Spleen (tissue), 11 donors: ENCODE results near the gene PLEKHG3. TPM values are rescaled to one million over a fixed set of nuclear protein-coding genes. Genes with fewer than 3 reads are reported as not detected.

Experiments
- DNase-seq: peaks from one replicate; pipeline ENCODE4 v3.0.0-alpha.2; 2020
- H3K27ac ChIP-seq, 8 donors: fragments of 200-600 bp; sonication (generic) in 7 of 8; 1 replicate in 4 of 8; 2 replicates in 4 of 8; pipeline versions ENCODE4 v1.5.0 to v1.8.0; 2016 to 2021; ENCODE audit warnings: inconsistent platforms in 4 of 8, mild to moderate bottlenecking in 4 of 8, moderate library complexity in 1 of 8
- H3K27me3 ChIP-seq, 7 donors: fragments of 200-600 bp; sonication (generic) in 6 of 7; replicated peaks in 1 of 7; 1 replicate in 4 of 7; 2 replicates in 3 of 7; pipeline versions ENCODE4 v1.5.0 to v1.8.0; 2016 to 2021; ENCODE audit warnings: inconsistent platforms in 3 of 7, mild to moderate bottlenecking in 1 of 7
- H3K36me3 ChIP-seq, 6 donors: fragments of 200-600 bp; sonication (generic) in 5 of 6; 1 replicate in 4 of 6; 2 replicates in 2 of 6; pipeline versions ENCODE4 v1.5.0 to v1.8.0; 2016 to 2021; ENCODE audit warnings: inconsistent platforms in 2 of 6
- H3K4me1 ChIP-seq, 6 donors: fragments of 200-600 bp; sonication (generic) in 5 of 6; 1 replicate in 3 of 6; 2 replicates in 3 of 6; pipeline versions ENCODE4 v1.5.0 to v1.8.0; 2016 to 2021; ENCODE audit warnings: inconsistent platforms in 3 of 6
- H3K4me3 ChIP-seq, 8 donors: fragments of 200-600 bp; sonication (generic) in 7 of 8; 1 replicate in 4 of 8; 2 replicates in 4 of 8; pipeline versions ENCODE4 v1.5.0 to v1.8.0; 2016 to 2021; ENCODE audit warnings: inconsistent platforms in 4 of 8, mild to moderate bottlenecking in 4 of 8, moderate library complexity in 2 of 8
- H3K9me3 ChIP-seq, 8 donors: fragments of 200-600 bp; sonication (generic) in 7 of 8; 1 replicate in 4 of 8; 2 replicates in 4 of 8; pipeline versions ENCODE4 v1.5.0 to v1.8.0; 2016 to 2021; ENCODE audit warnings: inconsistent platforms in 4 of 8
- CTCF ChIP-seq, 11 experiments: fragments of 200-600 bp in 7 of 11; fragments of 450-650 bp in 4 of 11; sonication (generic) in 4 of 11; IDR thresholded peaks in 8 of 11; conservative IDR thresholded peaks in 3 of 11; 1 replicate in 7 of 11; 2 replicates in 4 of 11; pipeline versions ENCODE4 v1.4.0 to v1.8.0; 2016 to 2021; ENCODE audit warnings: antibody characterized with exemption in 11 of 11, inconsistent platforms in 4 of 11, mild to moderate bottlenecking in 1 of 11
- POLR2A ChIP-seq, 3 donors: fragments of 450-650 bp; IDR thresholded peaks; one replicate each; pipeline ENCODE4 v1.5.1; 2017; ENCODE audit warnings: antibody characterized with exemption in 3 of 3, mild to moderate bottlenecking in 1 of 3
- POLR2AphosphoS5 ChIP-seq, 3 donors: sonication (generic); formaldehyde crosslinking; IDR thresholded peaks; one replicate each; pipeline ENCODE4 v1.5.1; 2017; ENCODE audit warnings: antibody characterized with exemption in 3 of 3
- WGBS, 5 donors: extraction: QIAGEN DNeasy Blood & Tissue Kit in 3 of 5; methylation state at CpG; one replicate each; pipeline versions ENCODE4 v1.1.5 to v1.1.7; 2013 to 2018; 5-methylcytosine and 5-hydroxymethylcytosine counted together
- intact Hi-C: fragments of 100-400 bp; cut with DNase I; formaldehyde crosslinking; loops from one replicate; pipeline ENCODE4 v1.15.0; 2023; ENCODE audit warnings: low total_unique reads
- polyA plus RNA-seq, 3 donors: library from polyadenylated mRNA; stranded (reverse); fragments of 200-250 nt; gene quantifications; one replicate each; pipeline ENCODE4 v1.2.1, GENCODE V29; 2013
- total RNA-seq, 7 donors: library from RNA; depleted of rRNA in 3 of 7; stranded (reverse); fragments of >200 nt in 3 of 7; fragmentation: NEBNext Ultra II Directional in 4 of 7; extraction: Animal tissue kit (Norgen Biotek cat#: 25700) in 4 of 7; gene quantifications; one replicate each; pipeline versions ENCODE4 v1.1.0 to v1.2.1, GENCODE V29; 2016 to 2021
- donor health status: healthy with polysubstance abuse.
- donor health status: DM: no; HTN: no; CAD: no; lungs with moderate emphysema.
- donor health status: DM: no; HTN: no; CAD: no.
- donor health status: Bipolar disorder and iron deficiency.
- donor health status: healthy.
- donor health status: DM: no; HTN: no; CAD: no.
- donor health status: DM: yes; HTN: yes; CAD: no.

Gene PLEKHG3
- total and polyA plus RNA-seq, 10 donors, result 4.5 to 77.7 (median 45.4) TPM

GRCh38 chr14:64748521-64748920 is 44.3 kb downstream of the PLEKHG3 start:
- Histone ChIP-seq H3K36me3 (peaks cover 0 to 69% (median 9%) of the 10 kb centered on the region in 6 donors), H3K9me3 (no peaks in the 10 kb centered on the region), H3K4me3 (no peak overlapping the region), H3K4me1 (peaks cover 16 to 38% (median 29%) of the 10 kb centered on the region in 6 donors), H3K27ac (peak overlapping the region in 7 of 8 donors; percentile 9 to 84 (median 74)), H3K27me3 (no peaks in the 10 kb centered on the region)
- intact Hi-C loops, result no loop called here
- TF ChIP-seq POLR2A (IDR thresholded peaks at IDR 0.05) (no peak), POLR2AphosphoS5 (IDR thresholded peaks at IDR 0.05) (no peak), CTCF (IDR thresholded peaks at IDR 0.05 in 8 of 11, conservative IDR thresholded peaks at IDR 0.05 in 3 of 11) (no peak)
- no peak for DNase-seq
- WGBS, 5 donors, result 79 to 88% (median 87%) methylated on average over 6 of the region's 6 CpGs

- Histone ChIP-seq H3K27ac (peak overlapping the region in 6 of 8 donors; percentile 2 to 84 (median 75)), H3K4me1 (peaks cover 16 to 38% (median 29%) of the 10 kb centered on the region in 6 donors), H3K36me3 (peaks cover 0 to 62% (median 3%) of the 10 kb centered on the region in 6 donors), H3K9me3 (no peaks in the 10 kb centered on the region), H3K4me3 (no peak overlapping the region), H3K27me3 (no peaks in the 10 kb centered on the region)
- TF ChIP-seq POLR2AphosphoS5 (IDR thresholded peaks at IDR 0.05), result peak in 1 of 3 donors; percentile 38
- TF ChIP-seq POLR2A (IDR thresholded peaks at IDR 0.05), result no peak
- WGBS, 5 donors, result 92 to 96% (median 94%) methylated on average over 40 to 51 of the region's 51 CpGs
- DNase-seq, result no peak
- intact Hi-C loops, result no loop called here
Observed at GRCh38 chr14:64748995-64749714, 44.9 kb downstream of the PLEKHG3 start.

GRCh38 chr14:64752909-64753308 is 48.7 kb downstream of the PLEKHG3 start:
- Histone ChIP-seq H3K27ac (no peak overlapping the region), H3K27me3 (no peaks in the 10 kb centered on the region), H3K9me3 (no peaks in the 10 kb centered on the region), H3K4me3 (no peak overlapping the region), H3K4me1 (peaks cover 0 to 33% (median 10%) of the 10 kb centered on the region in 6 donors), H3K36me3 (peaks cover 0 to 25% (median 3%) of the 10 kb centered on the region in 6 donors)
- TF ChIP-seq CTCF (IDR thresholded peaks at IDR 0.05 in 8 of 11, conservative IDR thresholded peaks at IDR 0.05 in 3 of 11) (no peak), POLR2A (IDR thresholded peaks at IDR 0.05) (no peak), POLR2AphosphoS5 (IDR thresholded peaks at IDR 0.05) (no peak)
- DNase-seq, result no peak
- intact Hi-C loops, result no loop called here
- 91 to 98% (median 95%) methylated on average over 6 of the region's 6 CpGs for WGBS, 5 donors

- DNase-seq, result no peak
- H3K27ac ChIP-seq, result no peak overlapping the region
- H3K27me3 ChIP-seq, result no peaks in the 10 kb centered on the region
- H3K36me3 ChIP-seq, result peaks cover 0 to 20% (median 3%) of the 10 kb centered on the region in 6 donors
- no peaks in the 10 kb centered on the region for H3K9me3 ChIP-seq
- TF ChIP-seq CTCF (IDR thresholded peaks at IDR 0.05 in 8 of 11, conservative IDR thresholded peaks at IDR 0.05 in 3 of 11) (no peak), POLR2AphosphoS5 (IDR thresholded peaks at IDR 0.05) (peak in 1 of 3 donors; percentile 50)
- intact Hi-C loops, result no loop called here
- 79 to 96% (median 93%) methylated on average over 5 to 13 of the region's 13 CpGs for WGBS, 5 donors
- no peak overlapping the region for H3K4me3 ChIP-seq
- H3K4me1 ChIP-seq, result peaks cover 3 to 33% (median 13%) of the 10 kb centered on the region in 6 donors
Observed at GRCh38 chr14:64753374-64753773, 49.1 kb downstream of the PLEKHG3 start.
